PC-9 (cell line): ENCODE measurements around the gene GTPBP3. TPM values are rescaled to one million over a fixed set of nuclear protein-coding genes. Genes with fewer than 3 reads are reported as not detected.

Experiments used
- BruUV-seq: library from RNA; stranded (reverse); fragments of 400-500 nt; replicated peaks from 2 replicates; lab custom pipeline; 2021; lab: Mats Ljungman, UMichigan
- CTCF ChIA-PET: fragments of 300-600 bp; sonication (Branson Sonifier 250); formaldehyde crosslinking; loops from one replicate; lab custom pipeline; 2022; ENCODE audit warnings: antibody characterized with exemption; lab: Charles Lee
- POLR2A ChIA-PET: fragments of 300-600 bp; sonication (Branson Sonifier 250); formaldehyde crosslinking; loops from one replicate; lab custom pipeline; 2022; ENCODE audit warnings: antibody characterized with exemption; ENCODE audit not compliant: unreplicated experiment; lab: Charles Lee
- DNase-seq, 2 experiments: peaks; one replicate each; pipeline versions ENCODE4 v3.0.0 to v3.0.0-alpha.2; 2015 to 2022; ENCODE audit warnings: mixed read lengths in 1 of 2
- H2AFZ ChIP-seq: fragments of 200-600 bp; sonication (generic); 2 replicates; pipeline ENCODE4 v1.8.1; 2017; ENCODE audit warnings: antibody characterized with exemption
- H3F3A ChIP-seq: fragments of 200-600 bp; sonication (generic); 2 replicates; pipeline ENCODE4 v1.8.1; 2017; ENCODE audit warnings: antibody characterized with exemption, mild to moderate bottlenecking, low read depth; ENCODE audit not compliant: insufficient read depth
- H3K27ac ChIP-seq: fragments of 200-600 bp; sonication (generic); 2 replicates; pipeline ENCODE4 v1.6.1; 2016; ENCODE audit warnings: mixed run types
- H3K27me3 ChIP-seq: fragments of 200-600 bp; sonication (generic); 2 replicates; pipeline ENCODE4 v1.6.1; 2016; ENCODE audit warnings: low read depth, mixed run types; ENCODE audit not compliant: insufficient read depth
- H3K36me3 ChIP-seq: fragments of 200-600 bp; sonication (generic); 2 replicates; pipeline ENCODE4 v1.6.1; 2016; ENCODE audit warnings: low read depth, mixed run types
- H3K4me1 ChIP-seq: fragments of 200-600 bp; sonication (generic); replicated peaks from 2 replicates; pipeline ENCODE4 v1.6.1; 2016; ENCODE audit warnings: mixed run types; ENCODE audit not compliant: insufficient read depth
- H3K4me2 ChIP-seq: fragments of 200-600 bp; sonication (generic); 2 replicates; pipeline ENCODE4 v1.6.1; 2017; ENCODE audit warnings: mixed run types
- H3K4me3 ChIP-seq: fragments of 200-600 bp; sonication (generic); 2 replicates; pipeline ENCODE4 v1.6.1; 2016; ENCODE audit warnings: mixed run types
- H3K79me2 ChIP-seq: fragments of 200-600 bp; sonication (generic); 2 replicates; pipeline ENCODE4 v1.6.1; 2017; ENCODE audit warnings: low read depth, mixed run types
- H3K9me2 ChIP-seq: fragments of 200-600 bp; sonication (generic); 2 replicates; pipeline ENCODE4 v1.8.1; 2017; ENCODE audit warnings: mild to moderate bottlenecking; ENCODE audit not compliant: insufficient read depth
- H3K9me3 ChIP-seq: fragments of 200-600 bp; sonication (generic); 2 replicates; pipeline ENCODE4 v1.8.1; 2016; ENCODE audit warnings: low read depth; ENCODE audit not compliant: insufficient read depth
- H4K20me1 ChIP-seq: fragments of 200-600 bp; sonication (generic); 2 replicates; pipeline ENCODE4 v1.8.1; 2017; ENCODE audit not compliant: insufficient read depth
- EZH2 ChIP-seq: fragments of 200-600 bp; sonication (generic); IDR thresholded peaks from 2 replicates; pipeline ENCODE4 v1.8.0; 2017; ENCODE audit warnings: antibody characterized with exemption, low read depth
- intact Hi-C: fragments of 100-400 bp; cut with micrococcal nuclease; formaldehyde crosslinking; loops from one replicate; pipeline ENCODE4 v1.10.0; 2022; ENCODE audit not compliant: unreplicated experiment
- total RNA-seq: library from RNA; stranded (reverse); gene quantifications from 2 replicates; pipeline ENCODE4 v1.2.3, GENCODE V29; 2021
- TF ChIP-seq, protein P1 (sequence below): fragments of 200-600 bp; sonication (generic); conservative IDR thresholded peaks from 2 replicates; pipeline ENCODE4 v1.6.1; 2017; ENCODE audit warnings: mixed run types, antibody characterized with exemption, mild to moderate bottlenecking, moderate library complexity

The GTPBP3 gene
- total RNA-seq, 1 experiment from 2014 or later = 50.7 TPM

DNA sequence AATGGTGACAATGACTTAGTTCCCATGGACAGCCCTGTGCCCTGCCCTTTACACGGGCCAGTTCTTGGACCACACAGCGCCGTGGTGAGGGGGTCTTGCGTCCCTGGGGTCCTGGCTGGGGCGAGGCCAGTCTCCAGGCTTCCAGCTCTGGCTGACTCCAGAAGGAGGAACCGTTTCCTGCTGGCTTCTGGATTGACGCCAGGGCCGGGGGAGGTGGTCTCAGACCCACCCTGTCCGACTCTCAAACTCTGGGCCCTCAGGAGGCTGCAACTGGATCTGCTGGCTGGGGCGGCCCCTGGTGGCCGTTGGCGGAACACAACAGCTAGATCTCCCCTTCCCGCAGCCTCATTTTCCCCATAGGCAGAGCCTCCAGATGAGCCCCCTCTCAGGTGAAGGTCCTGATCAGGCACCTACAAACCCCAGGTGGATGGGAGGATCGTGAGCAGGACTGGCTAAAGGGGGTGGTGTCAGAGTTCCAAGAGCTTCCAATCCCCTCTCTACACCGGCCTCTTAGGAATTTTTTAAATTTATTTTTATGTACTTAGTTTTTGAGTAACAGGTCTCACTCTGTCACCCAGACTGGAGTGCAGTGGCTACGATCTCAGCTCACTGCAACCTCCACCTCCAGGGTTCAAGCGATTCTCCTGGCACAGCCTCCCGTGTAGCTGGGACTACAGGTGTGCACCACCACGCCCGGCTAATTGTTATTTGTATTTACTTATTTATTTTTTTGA lies 48.7 kb downstream of the GTPBP3 start:
- Histone ChIP-seq H3K27me3 (no peaks in the 10 kb centered on the region), H4K20me1 (no peaks in the 10 kb centered on the region), H3K4me1 (peaks cover 9% of the 10 kb centered on the region), H3K79me2 (no peaks in the 10 kb centered on the region), H3K4me3 (no peak overlapping the region), H3K9me2 (no peaks in the 10 kb centered on the region), H3K9me3 (0 out of 2 replicates have a peak, but pooled peaks cover 4% of the 10 kb centered on the region), H3F3A (peaks cover 24% of the 10 kb centered on the region; the same call in 1 of the 2 replicates), H3K4me2 (no peak overlapping the region), H3K36me3 (no peaks in the 10 kb centered on the region), H2AFZ (no peak overlapping the region), H3K27ac (no peak overlapping the region)
- POLR2A ChIA-PET = interaction anchor here (0.6 to 0.7 kb wide), 2 partner anchors 53 to 65 kb away, joined by 3 read pairs; no protein-coding TSS in a partner anchor
- TF ChIP-seq EZH2 = no peak
- TF ChIP-seq, protein P1, sequence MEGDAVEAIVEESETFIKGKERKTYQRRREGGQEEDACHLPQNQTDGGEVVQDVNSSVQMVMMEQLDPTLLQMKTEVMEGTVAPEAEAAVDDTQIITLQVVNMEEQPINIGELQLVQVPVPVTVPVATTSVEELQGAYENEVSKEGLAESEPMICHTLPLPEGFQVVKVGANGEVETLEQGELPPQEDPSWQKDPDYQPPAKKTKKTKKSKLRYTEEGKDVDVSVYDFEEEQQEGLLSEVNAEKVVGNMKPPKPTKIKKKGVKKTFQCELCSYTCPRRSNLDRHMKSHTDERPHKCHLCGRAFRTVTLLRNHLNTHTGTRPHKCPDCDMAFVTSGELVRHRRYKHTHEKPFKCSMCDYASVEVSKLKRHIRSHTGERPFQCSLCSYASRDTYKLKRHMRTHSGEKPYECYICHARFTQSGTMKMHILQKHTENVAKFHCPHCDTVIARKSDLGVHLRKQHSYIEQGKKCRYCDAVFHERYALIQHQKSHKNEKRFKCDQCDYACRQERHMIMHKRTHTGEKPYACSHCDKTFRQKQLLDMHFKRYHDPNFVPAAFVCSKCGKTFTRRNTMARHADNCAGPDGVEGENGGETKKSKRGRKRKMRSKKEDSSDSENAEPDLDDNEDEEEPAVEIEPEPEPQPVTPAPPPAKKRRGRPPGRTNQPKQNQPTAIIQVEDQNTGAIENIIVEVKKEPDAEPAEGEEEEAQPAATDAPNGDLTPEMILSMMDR = peak; percentile 97
- DNase-seq = peak in 1 of 2 experiments; percentile 55
- BruUV-seq = no TSS peak
- CTCF ChIA-PET = interaction anchor here (0.6 to 0.8 kb wide), 4 partner anchors 81 to 312 kb away, joined by 3 to 11 read pairs (median 4); partner anchors contain the start of gene MRPL34
- intact Hi-C loops = loop anchor here (1.0 to 2.0 kb wide), 3 partner anchors 40 to 93 kb away; partner anchors contain the start of gene MRPL34

DNA sequence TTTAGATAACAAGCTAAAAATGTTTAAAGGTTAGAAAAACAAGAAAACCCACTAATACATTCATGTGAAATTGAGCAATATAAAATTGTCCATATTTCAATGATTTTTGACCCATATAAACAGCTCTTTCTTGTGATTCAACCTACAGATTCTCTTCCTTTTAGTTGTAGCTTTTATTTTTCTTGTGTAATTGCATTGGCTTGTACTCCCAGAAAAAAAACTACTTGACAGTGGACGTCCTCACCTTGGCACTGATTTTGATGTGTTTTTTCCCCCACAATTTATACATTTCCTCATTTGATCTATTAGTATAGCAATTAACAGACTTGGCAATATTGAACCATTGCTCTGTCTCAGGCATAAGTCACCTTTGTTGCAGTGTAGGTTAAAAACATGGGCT lies 51.9 kb downstream of the GTPBP3 start:
- Histone ChIP-seq H3K9me3 (0 out of 2 replicates have a peak, but pooled peaks cover 4% of the 10 kb centered on the region), H3K36me3 (no peaks in the 10 kb centered on the region), H3K27me3 (no peaks in the 10 kb centered on the region), H3F3A (peaks cover 7% of the 10 kb centered on the region; the same call in 1 of the 2 replicates), H3K27ac (no peak overlapping the region), H3K9me2 (no peaks in the 10 kb centered on the region), H3K79me2 (no peaks in the 10 kb centered on the region), H3K4me1 (peaks cover 7% of the 10 kb centered on the region), H2AFZ (no peak overlapping the region), H4K20me1 (no peaks in the 10 kb centered on the region), H3K4me3 (no peak overlapping the region), H3K4me2 (no peak overlapping the region)
- no TSS peak for BruUV-seq
- intact Hi-C loops = no loop called here
- DNase-seq = no peak
- TF ChIP-seq EZH2 = no peak
- TF ChIP-seq, protein P1 = no peak
- ChIA-PET POLR2A (no interaction called here), CTCF (interaction anchor here (1.2 kb wide), 1 partner anchor 46 kb away, joined by 3 read pairs; no protein-coding TSS in a partner anchor)

DNA sequence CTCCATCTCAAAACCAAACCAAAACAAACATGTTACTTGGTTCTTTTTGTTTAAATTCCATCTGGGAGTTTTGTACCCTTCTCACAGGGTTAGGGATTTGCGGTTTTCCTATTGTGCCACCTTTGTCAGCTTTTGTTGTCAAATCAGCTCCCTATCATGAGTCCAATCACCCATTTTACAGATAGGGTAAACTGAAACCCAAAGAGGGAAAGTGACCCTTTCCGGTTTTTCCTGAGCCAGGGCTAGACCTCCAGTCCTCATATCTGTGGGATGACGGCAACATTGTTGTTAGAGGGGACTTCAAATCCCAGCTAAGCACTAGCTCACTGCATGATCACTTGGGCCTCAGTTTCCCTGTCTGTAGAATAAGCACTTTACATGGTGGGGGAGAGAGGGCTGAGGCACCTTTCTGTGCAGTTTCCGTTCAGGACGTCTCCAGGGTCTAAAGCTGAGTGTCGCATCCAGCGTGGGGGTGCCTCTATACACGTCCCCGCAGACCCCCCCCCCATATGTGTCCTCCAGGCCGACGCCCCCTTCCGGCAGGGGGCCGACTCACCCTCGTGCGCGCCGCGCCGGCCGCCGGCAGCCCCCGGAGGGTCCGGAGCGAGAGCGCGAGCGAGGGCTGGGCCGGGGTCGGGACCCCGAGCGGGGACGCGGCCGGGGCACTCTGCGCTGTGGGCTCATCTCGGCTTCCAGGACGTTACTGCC lies 52.8 kb downstream of the GTPBP3 start:
- BruUV-seq = no TSS peak
- intact Hi-C loops = no loop called here
- H3K27me3 ChIP-seq = no peaks in the 10 kb centered on the region
- no peak overlapping the region for H3K27ac ChIP-seq
- no peak overlapping the region for H3K4me3 ChIP-seq
- H3K4me1 ChIP-seq = peaks cover 7% of the 10 kb centered on the region
- H3K79me2 ChIP-seq = no peaks in the 10 kb centered on the region
- ChIA-PET POLR2A (no interaction called here), CTCF (interaction anchor here (0.5 to 1.2 kb wide), 3 partner anchors 46 to 97 kb away, joined by 3 to 4 read pairs (median 4); partner anchors contain the start of gene NXNL1)
- no peak overlapping the region for H2AFZ ChIP-seq
- TF ChIP-seq, protein P1 = no peak
- no peak for TF ChIP-seq EZH2
- no peaks in the 10 kb centered on the region for H4K20me1 ChIP-seq
- no peak for DNase-seq
- H3F3A ChIP-seq = peaks cover 7% of the 10 kb centered on the region; the same call in 1 of the 2 replicates
- H3K4me2 ChIP-seq = peak overlapping the region; percentile 96; the same call in 1 of the 2 replicates
- H3K9me3 ChIP-seq = 0 out of 2 replicates have a peak, but pooled peaks cover 4% of the 10 kb centered on the region
- no peaks in the 10 kb centered on the region for H3K36me3 ChIP-seq
- no peaks in the 10 kb centered on the region for H3K9me2 ChIP-seq
